Stomach (tissue), 9 donors: Measurements from ENCODE around the gene PIEZO2. TPM values are rescaled to one million over a fixed set of nuclear protein-coding genes. Genes with fewer than 3 reads are reported as not detected.

Experiments used
- DNase-seq, 2 donors: peaks; one replicate each; pipeline versions ENCODE4 v3.0.0 to v3.0.0-alpha.2; 2013 to 2019
- H3K27ac ChIP-seq, 5 donors: fragments of 200-600 bp in 4 of 5; sonication (generic) in 4 of 5; one replicate each; pipeline ENCODE4 v1.5.1; 2013 to 2019; ENCODE audit warnings: mild to moderate bottlenecking in 1 of 5, moderate library complexity in 1 of 5
- H3K27me3 ChIP-seq, 3 donors: fragments of 200-600 bp; sonication (generic); one replicate each; pipeline ENCODE4 v1.5.1; 2017 to 2019; ENCODE audit warnings: mixed run types in 1 of 3
- H3K36me3 ChIP-seq, 4 donors: fragments of 200-600 bp; sonication (generic); 1 replicate in 3 of 4; 2 replicates in 1 of 4; pipeline ENCODE4 v1.5.1; 2016 to 2019
- H3K4me1 ChIP-seq, 4 donors: fragments of 200-600 bp; sonication (generic); one replicate each; pipeline ENCODE4 v1.5.1; 2016 to 2019
- H3K4me3 ChIP-seq, 4 donors: fragments of 200-600 bp; sonication (generic) in 3 of 4; one replicate each; pipeline ENCODE4 v1.5.1; 2016 to 2019; ENCODE audit warnings: mild to moderate bottlenecking in 1 of 4
- H3K9me3 ChIP-seq, 4 donors: fragments of 200-600 bp; sonication (generic); one replicate each; pipeline ENCODE4 v1.5.1; 2016 to 2019
- EP300 ChIP-seq: sonication (generic); formaldehyde crosslinking; IDR thresholded peaks from one replicate; pipeline ENCODE4 v1.6.1; 2017; ENCODE audit warnings: antibody characterized with exemption
- POLR2A ChIP-seq, 4 donors: fragments of 450-650 bp; IDR thresholded peaks; one replicate each; pipeline ENCODE4 v1.6.1; 2016; ENCODE audit warnings: antibody characterized with exemption in 4 of 4, control low read depth in 2 of 4, mild to moderate bottlenecking in 1 of 4, moderate library complexity in 1 of 4
- POLR2AphosphoS5 ChIP-seq, 3 donors: sonication (generic); formaldehyde crosslinking; IDR thresholded peaks; one replicate each; pipeline ENCODE4 v1.6.1; 2016; ENCODE audit warnings: antibody characterized with exemption in 3 of 3
- WGBS, 5 donors: extraction: QIAGEN DNeasy Blood & Tissue Kit in 3 of 5; methylation state at CpG; one replicate each; pipeline versions ENCODE4 v1.1.5 to v1.1.7; 2013 to 2018; 5-methylcytosine and 5-hydroxymethylcytosine counted together
- intact Hi-C: fragments of 100-400 bp; cut with DNase I; formaldehyde crosslinking; loops from one replicate; pipeline ENCODE4 v1.15.1; 2023; ENCODE audit warnings: low total_unique reads
- polyA plus RNA-seq, 3 donors: library from polyadenylated mRNA; stranded (reverse); fragments of 200-250 nt; gene quantifications; one replicate each; pipeline ENCODE4 v1.2.3, GENCODE V29; 2013
- total RNA-seq, 5 donors: library from RNA; depleted of rRNA; stranded (reverse); fragments of >200 nt; gene quantifications; one replicate each; pipeline versions ENCODE4 v1.1.0 to v1.2.3, GENCODE V29; 2014 to 2016
- TF ChIP-seq, protein P1 (sequence below), 7 experiments: fragments of 450-650 bp in 4 of 7; fragments of 200-600 bp in 3 of 7; sonication (generic) in 3 of 7; IDR thresholded peaks; one replicate each; pipeline ENCODE4 v1.5.1; 2016 to 2019; ENCODE audit warnings: antibody characterized with exemption in 7 of 7, control low read depth in 2 of 7, mild to moderate bottlenecking in 1 of 7
- donor health status: healthy with polysubstance abuse.
- donor health status: Bipolar disorder and iron deficiency.
- donor health status: healthy.

PIEZO2 gene
- total and polyA plus RNA-seq, 8 donors = 0.30 to 45.3 (median 2.5) TPM

DNA sequence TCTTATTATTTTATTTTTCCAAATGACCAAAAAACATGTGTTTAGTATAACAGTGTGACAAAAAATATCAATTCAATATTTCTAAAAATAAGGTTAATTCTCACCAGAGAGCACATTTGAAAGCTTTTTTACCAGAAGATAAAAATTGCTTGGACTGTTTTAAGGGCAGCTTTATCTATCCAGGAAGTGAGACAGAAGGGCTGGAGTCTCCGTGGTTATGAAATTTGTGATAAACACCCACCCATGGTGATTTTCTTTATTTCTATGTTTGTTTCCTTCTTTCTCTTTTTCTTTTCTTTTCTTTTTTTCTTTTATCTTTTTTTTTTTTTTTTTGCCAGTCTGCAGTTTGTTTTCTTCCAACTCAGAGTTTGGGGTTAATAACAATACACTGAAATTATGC, 298.5 kb downstream of the PIEZO2 start:
- 11 to 26% (median 22%) methylated on average over 1 of the region's 1 CpG for WGBS, 5 donors
- Histone ChIP-seq H3K27me3 (peaks cover 0 to 8% (median 0%) of the 10 kb centered on the region in 3 donors), H3K27ac (no peak overlapping the region), H3K36me3 (no peaks in the 10 kb centered on the region), H3K4me1 (peaks cover 0 to 10% (median 3%) of the 10 kb centered on the region in 4 donors), H3K4me3 (no peak overlapping the region), H3K9me3 (no peaks in the 10 kb centered on the region)
- TF ChIP-seq POLR2AphosphoS5 (IDR thresholded peaks at IDR 0.05) (no peak), EP300 (no peak), POLR2A (IDR thresholded peaks at IDR 0.05) (no peak)
- TF ChIP-seq, protein P1, sequence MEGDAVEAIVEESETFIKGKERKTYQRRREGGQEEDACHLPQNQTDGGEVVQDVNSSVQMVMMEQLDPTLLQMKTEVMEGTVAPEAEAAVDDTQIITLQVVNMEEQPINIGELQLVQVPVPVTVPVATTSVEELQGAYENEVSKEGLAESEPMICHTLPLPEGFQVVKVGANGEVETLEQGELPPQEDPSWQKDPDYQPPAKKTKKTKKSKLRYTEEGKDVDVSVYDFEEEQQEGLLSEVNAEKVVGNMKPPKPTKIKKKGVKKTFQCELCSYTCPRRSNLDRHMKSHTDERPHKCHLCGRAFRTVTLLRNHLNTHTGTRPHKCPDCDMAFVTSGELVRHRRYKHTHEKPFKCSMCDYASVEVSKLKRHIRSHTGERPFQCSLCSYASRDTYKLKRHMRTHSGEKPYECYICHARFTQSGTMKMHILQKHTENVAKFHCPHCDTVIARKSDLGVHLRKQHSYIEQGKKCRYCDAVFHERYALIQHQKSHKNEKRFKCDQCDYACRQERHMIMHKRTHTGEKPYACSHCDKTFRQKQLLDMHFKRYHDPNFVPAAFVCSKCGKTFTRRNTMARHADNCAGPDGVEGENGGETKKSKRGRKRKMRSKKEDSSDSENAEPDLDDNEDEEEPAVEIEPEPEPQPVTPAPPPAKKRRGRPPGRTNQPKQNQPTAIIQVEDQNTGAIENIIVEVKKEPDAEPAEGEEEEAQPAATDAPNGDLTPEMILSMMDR (IDR thresholded peaks at IDR 0.05) = no peak
- intact Hi-C loops = loop anchor here (5.0 kb wide), 2 partner anchors 191 to 301 kb away; no protein-coding TSS in a partner anchor
- no peak for DNase-seq

DNA sequence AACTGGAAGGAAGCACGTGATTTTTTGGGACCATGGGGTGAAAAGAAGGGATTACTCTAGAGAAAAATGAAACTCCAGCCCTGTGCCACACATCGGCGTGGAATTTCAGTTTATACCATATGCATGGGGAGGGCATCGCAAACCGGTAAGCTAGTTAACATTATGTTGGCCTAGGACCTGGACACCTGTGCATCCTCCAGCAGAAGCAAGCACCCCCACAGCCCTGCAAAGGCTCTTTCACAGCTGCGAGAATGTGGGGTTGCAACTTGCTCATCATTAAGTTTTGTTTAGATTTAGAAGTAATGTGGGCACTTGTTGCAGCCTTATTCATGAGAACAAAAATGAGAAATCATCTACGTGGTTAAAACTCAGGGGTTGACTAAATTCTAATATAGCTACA, 299.2 kb downstream of the PIEZO2 start:
- 77 to 88% (median 86%) methylated on average over 7 of the region's 7 CpGs for WGBS, 5 donors
- Histone ChIP-seq H3K36me3 (no peaks in the 10 kb centered on the region), H3K4me3 (no peak overlapping the region), H3K4me1 (peaks cover 0 to 10% (median 3%) of the 10 kb centered on the region in 4 donors), H3K27ac (no peak overlapping the region), H3K9me3 (no peaks in the 10 kb centered on the region), H3K27me3 (peaks cover 0 to 8% (median 0%) of the 10 kb centered on the region in 3 donors)
- intact Hi-C loops = loop anchor here (5.0 kb wide), 2 partner anchors 192 to 302 kb away; no protein-coding TSS in a partner anchor
- DNase-seq = no peak
- TF ChIP-seq POLR2A (IDR thresholded peaks at IDR 0.05) (no peak), EP300 (no peak), POLR2AphosphoS5 (IDR thresholded peaks at IDR 0.05) (no peak)
- TF ChIP-seq, protein P1 (IDR thresholded peaks at IDR 0.05) = no peak

DNA sequence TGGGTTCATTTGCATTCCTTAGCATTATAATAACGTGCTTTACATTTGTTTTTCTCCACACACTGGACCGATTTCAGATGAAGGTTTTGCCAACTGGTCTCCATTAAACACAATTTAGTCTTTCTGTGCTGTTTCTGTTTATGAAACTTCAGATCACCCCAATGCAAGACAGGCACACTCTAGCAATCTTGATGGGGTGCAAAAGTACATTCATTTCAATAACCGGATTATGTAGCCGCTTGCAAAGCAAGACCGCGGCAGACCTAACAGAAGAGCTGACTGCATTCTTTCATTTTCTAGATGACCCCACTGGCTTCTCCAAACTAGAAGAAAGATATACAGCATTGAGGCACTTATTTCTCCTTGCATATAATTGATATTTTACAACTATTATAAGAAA, 301.5 kb downstream of the PIEZO2 start:
- no peak for DNase-seq
- 64 to 74% (median 69%) methylated on average over 6 of the region's 6 CpGs for WGBS, 5 donors
- Histone ChIP-seq H3K27ac (no peak overlapping the region), H3K27me3 (peaks cover 0 to 8% (median 0%) of the 10 kb centered on the region in 3 donors), H3K9me3 (no peaks in the 10 kb centered on the region), H3K36me3 (no peaks in the 10 kb centered on the region), H3K4me1 (peaks cover 0 to 10% (median 3%) of the 10 kb centered on the region in 4 donors), H3K4me3 (no peak overlapping the region)
- intact Hi-C loops = no loop called here
- TF ChIP-seq, protein P1 (IDR thresholded peaks at IDR 0.05) = no peak
- TF ChIP-seq POLR2AphosphoS5 (IDR thresholded peaks at IDR 0.05) (no peak), EP300 (no peak), POLR2A (IDR thresholded peaks at IDR 0.05) (no peak)

GRCh38 chr18:10847408-10847790, 302.0 kb downstream of the PIEZO2 start:
- 42 to 64% (median 53%) methylated on average over 8 of the region's 8 CpGs for WGBS, 5 donors
- no peak for TF ChIP-seq EP300
- TF ChIP-seq, protein P1 (IDR thresholded peaks at IDR 0.05) = no peak
- TF ChIP-seq POLR2AphosphoS5 (IDR thresholded peaks at IDR 0.05) = no peak
- TF ChIP-seq POLR2A (IDR thresholded peaks at IDR 0.05) = no peak
- H3K27me3 ChIP-seq = peaks cover 0 to 8% (median 0%) of the 10 kb centered on the region in 3 donors
- no peak overlapping the region for H3K27ac ChIP-seq
- intact Hi-C loops = no loop called here
- H3K4me1 ChIP-seq = peaks cover 0 to 10% (median 3%) of the 10 kb centered on the region in 4 donors
- no peak overlapping the region for H3K4me3 ChIP-seq
- H3K36me3 ChIP-seq = no peaks in the 10 kb centered on the region
- DNase-seq = no peak
- no peaks in the 10 kb centered on the region for H3K9me3 ChIP-seq
